Activated CD4-positive, alpha-beta memory T cell treated with anti-CD3 and anti-CD28 coated beads for 36 hours (primary cell): Measurements from ENCODE around the gene STAT5A. TPM values are rescaled to one million over a fixed set of nuclear protein-coding genes. Genes with fewer than 3 reads are reported as not detected.
"Not testable (repeated sequence)": the region's sequence is repeated elsewhere in the genome, so short reads cannot be mapped to it uniquely, and the experiment has no call there.

Experiments used
- CTCF ChIA-PET: fragments of 350-600 bp; sonication (Branson Sonifier 250); formaldehyde crosslinking; loops from one replicate; lab custom pipeline; 2021; ENCODE audit warnings: antibody characterized with exemption, inconsistent platforms; lab: Charles Lee
- POLR2A ChIA-PET: fragments of 350-600 bp; sonication (Branson Sonifier 250); formaldehyde crosslinking; loops from one replicate; lab custom pipeline; 2021; ENCODE audit warnings: antibody characterized with exemption; lab: Charles Lee
- DNase-seq: peaks from one replicate; pipeline ENCODE4 v3.0.0-alpha.2; 2020
- H3K27ac Mint-ChIP-seq: one replicate; pipeline ENCODE4 v1.8.0; 2021; ENCODE audit warnings: mixed read lengths
- H3K27me3 Mint-ChIP-seq: one replicate; pipeline ENCODE4 v1.8.0; 2021; ENCODE audit warnings: mixed read lengths
- H3K36me3 Mint-ChIP-seq: one replicate; pipeline ENCODE4 v1.8.0; 2021; ENCODE audit warnings: mixed read lengths
- H3K4me1 Mint-ChIP-seq: one replicate; pipeline ENCODE4 v1.8.0; 2021; ENCODE audit warnings: low read depth, mixed read lengths
- H3K4me3 Mint-ChIP-seq: one replicate; pipeline ENCODE4 v1.8.0; 2021; ENCODE audit warnings: mild to moderate bottlenecking, mixed read lengths
- H3K9me3 Mint-ChIP-seq: one replicate; pipeline ENCODE4 v1.8.0; 2021; ENCODE audit warnings: mixed read lengths
- intact Hi-C: fragments of 100-400 bp; cut with micrococcal nuclease; formaldehyde crosslinking; loops from one replicate; pipeline ENCODE4 v1.15.1; 2023
- total RNA-seq, 2 experiments: library from RNA; stranded (reverse); gene quantifications; one replicate each; pipeline ENCODE4 v1.2.3, GENCODE V29; 2021

The STAT5A gene
- total RNA-seq, 2 experiments from 2014 or later = 211 to 215 TPM

DNA sequence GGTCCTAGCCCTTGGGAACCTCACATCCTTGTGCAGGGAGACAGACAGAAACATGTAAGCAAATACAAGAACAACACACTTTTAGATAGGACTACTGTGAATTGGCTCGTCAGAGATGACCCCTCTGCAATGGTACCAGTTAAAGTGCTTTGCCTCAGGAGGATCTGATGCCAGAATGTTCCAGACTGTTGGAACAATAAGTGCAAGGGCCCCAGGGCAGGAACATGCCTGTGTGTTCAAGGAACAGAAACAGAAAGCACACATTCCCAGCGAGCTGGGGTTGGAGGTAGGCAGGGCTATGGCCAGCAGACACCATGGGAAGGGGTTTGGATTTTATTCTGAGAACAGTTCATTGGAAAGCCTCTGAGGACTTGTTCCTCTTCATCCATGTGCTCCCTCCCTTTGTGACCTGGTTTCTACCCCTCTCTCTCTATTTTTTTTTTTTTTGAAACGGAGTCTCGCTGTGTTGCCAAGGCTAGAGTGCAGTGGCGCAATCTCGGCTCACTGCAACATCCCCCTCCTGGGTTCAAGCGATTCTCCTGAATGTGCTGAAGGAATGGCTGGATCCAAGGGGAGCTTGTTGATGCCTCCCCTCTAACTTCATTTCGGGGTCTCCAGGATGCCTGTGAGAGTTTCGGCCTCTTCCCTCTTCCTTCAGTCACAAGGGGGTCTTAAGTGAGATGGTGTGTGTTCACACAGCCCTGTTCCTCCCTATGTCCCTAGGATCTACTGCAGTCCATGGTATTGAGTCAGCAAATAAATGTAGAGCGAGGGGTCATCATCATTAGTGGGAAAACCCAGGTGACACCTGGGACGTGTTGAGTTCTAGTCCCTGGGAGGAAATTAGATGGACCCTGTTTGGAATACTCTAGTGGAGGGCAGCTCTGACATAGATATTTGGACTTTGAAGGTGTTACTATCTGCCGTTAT is 6.4 kb downstream of the STAT5A start:
- DNase-seq = no peak
- Mint-ChIP-seq H3K4me1 (peaks cover 45% of the 10 kb centered on the region), H3K27me3 (no peaks in the 10 kb centered on the region), H3K27ac (peak overlapping the region; percentile 70), H3K4me3 (no peak overlapping the region), H3K36me3 (peaks cover 71% of the 10 kb centered on the region), H3K9me3 (no peaks in the 10 kb centered on the region)
- POLR2A ChIA-PET = interaction anchor here (0.6 to 1.5 kb wide), 2 partner anchors 24 to 41 kb away, joined by 3 read pairs; no protein-coding TSS in a partner anchor
- intact Hi-C loops = no loop called here
- CTCF ChIA-PET = interaction anchor here (0.7 to 4.1 kb wide), 7 partner anchors 18 to 112 kb away, joined by 3 to 11 read pairs (median 4); no protein-coding TSS in a partner anchor

DNA sequence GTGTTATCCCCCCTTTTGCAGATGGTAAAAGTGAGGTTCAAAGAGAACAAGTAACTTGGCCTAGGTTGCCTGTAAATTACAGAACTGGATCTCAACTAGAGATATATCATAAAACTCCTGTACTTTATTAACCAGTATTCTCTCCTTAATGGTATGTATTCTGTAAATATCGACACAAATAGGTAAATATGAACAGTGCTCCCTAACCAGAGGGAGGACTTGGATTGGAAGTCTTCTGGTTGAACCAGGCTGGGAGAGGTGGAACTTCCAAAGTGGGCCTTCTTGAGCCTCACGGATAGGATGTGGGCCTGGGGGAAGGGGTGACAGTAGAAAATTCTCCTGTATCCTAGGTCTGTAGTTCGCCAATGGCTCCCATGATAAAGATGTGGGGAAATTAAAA is 7.7 kb downstream of the STAT5A start:
- Mint-ChIP-seq H3K36me3 (peaks cover 60% of the 10 kb centered on the region), H3K4me1 (peaks cover 34% of the 10 kb centered on the region), H3K27ac (no peak overlapping the region), H3K4me3 (no peak overlapping the region), H3K27me3 (no peaks in the 10 kb centered on the region), H3K9me3 (no peaks in the 10 kb centered on the region)
- no peak for DNase-seq
- POLR2A ChIA-PET = interaction anchor here (1.0 to 1.1 kb wide), 2 partner anchors 11 to 74 kb away, joined by 3 to 4 read pairs; no protein-coding TSS in a partner anchor
- intact Hi-C loops = no loop called here
- CTCF ChIA-PET = interaction anchor here (0.8 to 4.1 kb wide), 4 partner anchors 16 to 111 kb away, joined by 4 to 11 read pairs (median 5); no protein-coding TSS in a partner anchor

DNA sequence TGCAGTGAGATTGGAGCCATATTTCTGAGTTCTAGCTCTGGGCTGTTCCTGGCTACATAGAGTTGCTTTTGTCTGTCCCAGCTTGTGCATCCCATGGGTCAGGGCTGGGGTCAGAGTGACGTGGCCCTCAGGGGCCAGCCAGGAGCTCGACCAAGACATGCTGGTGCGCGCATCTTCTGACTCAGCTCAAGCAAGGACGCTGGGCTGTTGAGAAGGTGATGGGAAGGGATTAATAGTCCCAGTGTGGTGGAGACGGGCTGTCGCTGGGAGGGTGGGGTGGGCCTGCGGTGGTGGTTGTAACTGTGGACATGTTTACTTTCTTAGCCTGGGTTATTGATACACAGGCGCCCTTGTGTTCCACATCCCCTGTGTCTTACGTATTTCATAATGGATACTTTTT is 9.5 kb downstream of the STAT5A start:
- CTCF ChIA-PET = interaction anchor here (4.1 kb wide), 1 partner anchor 75 kb away, joined by 11 read pairs; no protein-coding TSS in a partner anchor
- DNase-seq, POLR2A ChIA-PET: not testable (repeated sequence)

DNA sequence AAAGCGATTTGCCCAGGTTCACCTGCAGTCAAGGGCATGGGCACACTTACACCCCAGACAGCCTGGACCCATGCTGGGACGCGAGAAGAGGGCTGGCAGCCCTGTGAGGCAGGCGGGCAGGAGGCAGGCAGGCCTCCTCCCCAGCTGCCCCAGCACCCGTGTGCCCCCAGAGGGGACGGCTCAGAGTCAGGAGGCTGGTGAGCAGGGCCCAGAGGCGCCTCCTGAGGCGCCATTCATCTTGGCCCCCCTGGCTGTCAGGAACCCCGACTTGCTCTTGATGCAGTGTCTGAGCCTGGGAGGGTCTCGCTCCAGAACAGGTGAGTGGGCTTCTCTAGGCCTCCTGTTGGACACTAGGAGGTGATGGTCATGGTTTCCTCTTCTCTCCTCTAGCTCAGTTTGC is 11.1 kb downstream of the STAT5A start:
- intact Hi-C loops, H3K4me3 Mint-ChIP-seq, CTCF ChIA-PET, H3K27ac Mint-ChIP-seq, DNase-seq, H3K9me3 Mint-ChIP-seq, H3K27me3 Mint-ChIP-seq, POLR2A ChIA-PET: not testable (repeated sequence)
- H3K4me1 Mint-ChIP-seq = peaks cover 17% of the 10 kb centered on the region
- H3K36me3 Mint-ChIP-seq = peaks cover 65% of the 10 kb centered on the region

More for the DNA sequence above, 9.5 kb downstream of the STAT5A start:
- H3K4me3 Mint-ChIP-seq, H3K27me3 Mint-ChIP-seq, H3K27ac Mint-ChIP-seq, intact Hi-C loops, H3K9me3 Mint-ChIP-seq: not testable (repeated sequence)
- H3K4me1 Mint-ChIP-seq = peaks cover 20% of the 10 kb centered on the region
- H3K36me3 Mint-ChIP-seq = peaks cover 60% of the 10 kb centered on the region

DNA sequence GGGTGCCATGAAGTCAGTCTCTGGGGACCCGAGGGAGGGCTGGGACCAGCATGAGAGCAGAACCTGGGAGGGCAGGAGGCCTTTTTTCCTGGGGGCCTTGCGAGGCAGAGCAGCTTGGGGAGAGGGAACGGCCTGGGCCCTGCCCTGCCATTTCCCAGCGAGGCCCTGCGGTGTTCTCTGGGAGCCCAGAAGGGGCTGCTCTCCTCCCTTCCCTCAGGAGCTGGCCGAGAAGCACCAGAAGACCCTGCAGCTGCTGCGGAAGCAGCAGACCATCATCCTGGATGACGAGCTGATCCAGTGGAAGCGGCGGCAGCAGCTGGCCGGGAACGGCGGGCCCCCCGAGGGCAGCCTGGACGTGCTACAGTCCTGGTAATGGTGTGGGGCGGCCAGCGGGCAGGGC is 11.6 kb downstream of the STAT5A start:
- Mint-ChIP-seq H3K36me3 (peaks cover 67% of the 10 kb centered on the region), H3K4me1 (peaks cover 17% of the 10 kb centered on the region)
- intact Hi-C loops, H3K27me3 Mint-ChIP-seq, H3K9me3 Mint-ChIP-seq, DNase-seq, H3K27ac Mint-ChIP-seq, POLR2A ChIA-PET, H3K4me3 Mint-ChIP-seq, CTCF ChIA-PET: not testable (repeated sequence)

DNA sequence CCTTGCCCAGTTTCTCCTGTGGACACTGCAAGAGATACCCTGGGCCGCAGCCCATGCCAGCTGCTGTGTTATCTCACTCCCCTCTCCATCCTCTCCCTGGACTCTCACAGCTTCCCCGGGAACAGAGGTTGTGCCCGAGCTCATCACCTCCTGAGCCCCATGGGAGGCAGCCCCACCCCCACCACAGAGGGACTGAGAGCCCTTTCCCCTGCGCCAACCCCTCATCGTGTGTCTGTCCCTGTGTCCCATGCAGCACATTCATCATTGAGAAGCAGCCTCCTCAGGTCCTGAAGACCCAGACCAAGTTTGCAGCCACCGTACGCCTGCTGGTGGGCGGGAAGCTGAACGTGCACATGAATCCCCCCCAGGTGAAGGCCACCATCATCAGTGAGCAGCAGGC is 12.7 kb downstream of the STAT5A start:
- Mint-ChIP-seq H3K4me1 (peaks cover 13% of the 10 kb centered on the region), H3K9me3 (no peaks in the 10 kb centered on the region), H3K4me3 (no peak overlapping the region), H3K27ac (peak overlapping the region; percentile 33), H3K36me3 (peaks cover 60% of the 10 kb centered on the region), H3K27me3 (no peaks in the 10 kb centered on the region)
- intact Hi-C loops = no loop called here
- CTCF ChIA-PET = interaction anchor here (1.1 to 1.9 kb wide), 3 partner anchors 9 to 106 kb away, joined by 3 to 6 read pairs (median 4); no protein-coding TSS in a partner anchor
- DNase-seq = no peak
- POLR2A ChIA-PET = interaction anchor here (1.1 kb wide), 1 partner anchor 11 kb away, joined by 4 read pairs; no protein-coding TSS in a partner anchor

DNA sequence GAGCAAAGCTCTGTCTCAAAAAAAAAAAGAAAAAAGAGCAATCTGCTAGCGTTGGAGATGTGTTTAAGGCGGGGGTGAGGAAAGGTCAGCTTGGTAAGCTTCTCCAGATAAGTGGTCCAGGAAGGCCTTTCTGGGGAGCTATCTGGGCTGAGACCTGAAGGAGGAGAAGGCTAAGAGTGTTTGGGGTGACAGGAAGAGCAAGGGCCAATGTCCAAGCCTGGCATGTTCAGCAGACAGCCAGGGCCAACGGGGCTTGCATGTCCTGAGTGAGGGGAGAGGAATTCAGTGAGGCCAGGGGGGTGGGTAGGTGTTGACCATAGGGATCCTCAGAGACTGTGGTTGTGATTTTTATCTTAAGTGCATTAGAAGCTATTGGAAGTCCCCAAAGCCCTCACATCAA is 15.4 kb downstream of the STAT5A start:
- DNase-seq = no peak
- ChIA-PET POLR2A (interaction anchor here (1.3 kb wide), 1 partner anchor 10 kb away, joined by 5 read pairs; no protein-coding TSS in a partner anchor), CTCF (interaction anchor here (0.7 to 1.1 kb wide), 5 partner anchors 13 to 236 kb away, joined by 3 to 5 read pairs (median 3); no protein-coding TSS in a partner anchor)
- Mint-ChIP-seq H3K4me1 (peaks cover 22% of the 10 kb centered on the region), H3K27me3 (no peaks in the 10 kb centered on the region), H3K36me3 (peaks cover 71% of the 10 kb centered on the region), H3K9me3 (no peaks in the 10 kb centered on the region), H3K27ac (no peak overlapping the region), H3K4me3 (no peak overlapping the region)
- intact Hi-C loops = no loop called here

DNA sequence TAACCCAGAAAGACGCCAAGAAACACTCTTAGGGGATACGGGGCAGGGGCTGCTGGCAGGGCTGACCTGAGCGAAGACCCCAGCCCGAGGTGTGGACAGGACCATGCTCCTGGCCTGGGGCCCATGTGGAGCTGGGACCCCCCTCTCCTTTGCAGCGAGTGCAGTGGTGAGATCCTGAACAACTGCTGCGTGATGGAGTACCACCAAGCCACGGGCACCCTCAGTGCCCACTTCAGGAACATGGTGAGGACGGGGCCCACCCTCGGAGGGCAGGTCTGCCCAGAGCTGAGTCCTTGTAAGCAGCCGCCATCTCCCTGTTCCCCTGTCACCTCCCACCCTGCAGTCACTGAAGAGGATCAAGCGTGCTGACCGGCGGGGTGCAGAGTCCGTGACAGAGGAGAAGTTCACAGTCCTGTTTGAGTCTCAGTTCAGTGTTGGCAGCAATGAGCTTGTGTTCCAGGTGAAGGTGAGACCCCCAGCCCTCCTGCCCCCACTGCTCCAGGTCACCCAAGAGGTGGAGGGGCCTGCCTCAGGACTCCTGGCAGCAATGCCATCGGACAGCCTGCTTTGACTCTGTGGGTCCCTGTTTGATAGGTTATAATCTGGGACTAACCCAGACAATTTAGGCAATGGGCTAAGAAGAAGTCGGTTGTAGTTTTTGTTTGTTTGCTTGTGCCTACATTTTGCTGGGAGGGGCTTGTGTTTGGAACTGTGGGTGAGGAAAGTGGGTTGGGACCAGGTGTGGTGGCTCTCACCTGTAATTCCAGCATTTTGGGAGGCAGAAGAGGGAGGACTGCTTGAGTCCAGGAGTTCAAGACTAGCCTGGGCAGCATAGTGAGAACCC is 16.1 kb downstream of the STAT5A start:
- no peak overlapping the region for H3K27ac Mint-ChIP-seq
- no peaks in the 10 kb centered on the region for H3K27me3 Mint-ChIP-seq
- no peaks in the 10 kb centered on the region for H3K9me3 Mint-ChIP-seq
- intact Hi-C loops = no loop called here
- ChIA-PET CTCF (interaction anchor here (0.6 to 1.6 kb wide), 3 partner anchors 82 to 334 kb away, joined by 3 to 5 read pairs (median 4); no protein-coding TSS in a partner anchor), POLR2A (interaction anchor here (1.2 to 1.3 kb wide), 2 partner anchors 9 to 15 kb away, joined by 3 to 5 read pairs; no protein-coding TSS in a partner anchor)
- H3K4me1 Mint-ChIP-seq = peaks cover 30% of the 10 kb centered on the region
- DNase-seq = no peak
- H3K36me3 Mint-ChIP-seq = peaks cover 74% of the 10 kb centered on the region
- H3K4me3 Mint-ChIP-seq = no peak overlapping the region

DNA sequence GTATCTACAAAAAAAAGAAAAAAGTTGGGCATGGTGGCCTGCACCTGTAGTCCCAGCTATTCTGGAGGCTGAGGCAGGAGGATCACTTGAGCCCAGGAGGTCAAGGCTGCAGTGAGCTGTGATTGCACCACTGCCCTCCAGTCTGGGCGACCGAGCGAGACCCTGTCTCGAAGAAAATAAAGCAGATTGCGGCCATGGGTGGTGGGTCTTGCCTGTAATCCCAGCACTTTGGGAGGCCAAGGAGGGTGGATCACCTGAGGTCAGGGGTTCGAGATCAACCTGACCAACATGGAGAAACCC is 16.7 kb downstream of the STAT5A start:
- POLR2A ChIA-PET = interaction anchor here (1.2 kb wide), 1 partner anchor 15 kb away, joined by 3 read pairs; no protein-coding TSS in a partner anchor
- H3K36me3 Mint-ChIP-seq = peaks cover 77% of the 10 kb centered on the region
- CTCF ChIA-PET = interaction anchor here (0.6 to 1.6 kb wide), 2 partner anchors 83 to 335 kb away, joined by 3 to 4 read pairs; no protein-coding TSS in a partner anchor
- peaks cover 35% of the 10 kb centered on the region for H3K4me1 Mint-ChIP-seq
- intact Hi-C loops, H3K9me3 Mint-ChIP-seq, DNase-seq, H3K27ac Mint-ChIP-seq, H3K27me3 Mint-ChIP-seq, H3K4me3 Mint-ChIP-seq: not testable (repeated sequence)

DNA sequence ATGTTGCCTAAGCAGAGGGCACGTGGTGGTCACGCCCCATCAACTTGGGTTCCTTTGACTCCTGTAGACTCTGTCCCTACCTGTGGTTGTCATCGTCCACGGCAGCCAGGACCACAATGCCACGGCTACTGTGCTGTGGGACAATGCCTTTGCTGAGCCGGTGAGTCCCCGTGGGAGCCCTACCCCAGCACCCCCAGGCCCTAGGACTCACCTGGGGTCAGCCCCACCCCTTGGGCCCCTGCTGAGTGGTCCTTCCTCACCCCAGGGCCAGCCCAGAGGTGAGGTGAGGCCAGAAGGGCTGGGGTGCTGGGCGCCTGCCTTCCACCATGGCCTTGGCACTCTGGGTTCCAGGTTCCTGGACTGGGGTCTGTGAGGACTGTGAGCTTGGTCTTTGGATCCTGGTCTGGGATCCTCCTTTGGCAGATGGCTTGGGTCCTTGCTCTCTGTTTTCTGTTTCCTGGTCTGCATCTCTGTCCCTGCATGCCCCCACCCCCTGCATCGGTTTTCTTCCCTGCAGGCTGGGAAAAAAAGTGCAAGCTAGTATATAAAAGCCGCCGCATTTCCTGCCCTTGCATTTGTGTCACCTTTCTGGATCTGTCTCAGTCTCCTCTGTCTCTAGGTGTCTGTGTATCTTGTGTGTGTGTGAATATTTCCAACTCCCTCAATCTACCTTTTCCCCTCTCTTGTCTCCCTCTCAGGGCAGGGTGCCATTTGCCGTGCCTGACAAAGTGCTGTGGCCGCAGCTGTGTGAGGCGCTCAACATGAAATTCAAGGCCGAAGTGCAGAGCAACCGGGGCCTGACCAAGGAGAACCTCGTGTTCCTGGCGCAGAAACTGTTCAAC is 17.5 kb downstream of the STAT5A start:
- no peaks in the 10 kb centered on the region for H3K9me3 Mint-ChIP-seq
- peaks cover 43% of the 10 kb centered on the region for H3K4me1 Mint-ChIP-seq
- no peak for DNase-seq
- POLR2A ChIA-PET = interaction anchor here (0.7 to 1.2 kb wide), 3 partner anchors 10 to 170 kb away, joined by 3 to 4 read pairs (median 3); no protein-coding TSS in a partner anchor
- no peak overlapping the region for H3K4me3 Mint-ChIP-seq
- peak overlapping the region; percentile 50 for H3K27ac Mint-ChIP-seq
- intact Hi-C loops = no loop called here
- H3K36me3 Mint-ChIP-seq = peaks cover 85% of the 10 kb centered on the region
- CTCF ChIA-PET = interaction anchor here (0.6 to 1.6 kb wide), 4 partner anchors 18 to 135 kb away, joined by 3 to 4 read pairs (median 3); partner anchors contain the start of gene STAT5A
- no peaks in the 10 kb centered on the region for H3K27me3 Mint-ChIP-seq

DNA sequence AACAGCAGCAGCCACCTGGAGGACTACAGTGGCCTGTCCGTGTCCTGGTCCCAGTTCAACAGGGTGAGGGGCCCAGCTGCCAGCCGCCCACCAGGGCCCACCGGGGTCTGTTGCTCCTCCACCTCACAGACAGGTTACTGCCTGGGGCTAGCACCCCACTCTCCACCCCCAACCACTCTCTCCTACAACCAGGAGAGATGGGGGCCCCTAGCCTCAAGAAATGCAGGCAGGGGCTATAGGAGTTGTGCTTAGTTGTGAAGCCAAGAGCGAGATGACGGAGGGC is 18.0 kb downstream of the STAT5A start:
- H3K4me3 Mint-ChIP-seq = no peak overlapping the region
- CTCF ChIA-PET = interaction anchor here (0.6 to 1.6 kb wide), 3 partner anchors 18 to 84 kb away, joined by 3 to 4 read pairs (median 3); partner anchors contain the start of gene STAT5A
- no peaks in the 10 kb centered on the region for H3K27me3 Mint-ChIP-seq
- no peak for DNase-seq
- no peaks in the 10 kb centered on the region for H3K9me3 Mint-ChIP-seq
- H3K4me1 Mint-ChIP-seq = peaks cover 48% of the 10 kb centered on the region
- H3K36me3 Mint-ChIP-seq = peaks cover 85% of the 10 kb centered on the region
- no peak overlapping the region for H3K27ac Mint-ChIP-seq
- intact Hi-C loops = no loop called here
- POLR2A ChIA-PET = interaction anchor here (0.9 kb wide), 1 partner anchor 10 kb away, joined by 3 read pairs; no protein-coding TSS in a partner anchor
